GM18507 (cell line): ENCODE measurements around the gene FNDC3B.
A peak's percentile ranks its signal among the peaks of the same experiment; 100 is the strongest.

ENCODE experiments used
- DNase-seq: peaks from one replicate; pipeline ENCODE4 v3.0.0; 2011; ENCODE audit warnings: low read depth; ENCODE audit not compliant: insufficient read length; ENCODE audit errors: extremely low spot score
- FAIRE-seq: peaks from 2 replicates; lab custom pipeline; 2011; peaks lifted over from hg19 to GRCh38; lab: Jason Lieb, UNC

The FNDC3B gene

DNA sequence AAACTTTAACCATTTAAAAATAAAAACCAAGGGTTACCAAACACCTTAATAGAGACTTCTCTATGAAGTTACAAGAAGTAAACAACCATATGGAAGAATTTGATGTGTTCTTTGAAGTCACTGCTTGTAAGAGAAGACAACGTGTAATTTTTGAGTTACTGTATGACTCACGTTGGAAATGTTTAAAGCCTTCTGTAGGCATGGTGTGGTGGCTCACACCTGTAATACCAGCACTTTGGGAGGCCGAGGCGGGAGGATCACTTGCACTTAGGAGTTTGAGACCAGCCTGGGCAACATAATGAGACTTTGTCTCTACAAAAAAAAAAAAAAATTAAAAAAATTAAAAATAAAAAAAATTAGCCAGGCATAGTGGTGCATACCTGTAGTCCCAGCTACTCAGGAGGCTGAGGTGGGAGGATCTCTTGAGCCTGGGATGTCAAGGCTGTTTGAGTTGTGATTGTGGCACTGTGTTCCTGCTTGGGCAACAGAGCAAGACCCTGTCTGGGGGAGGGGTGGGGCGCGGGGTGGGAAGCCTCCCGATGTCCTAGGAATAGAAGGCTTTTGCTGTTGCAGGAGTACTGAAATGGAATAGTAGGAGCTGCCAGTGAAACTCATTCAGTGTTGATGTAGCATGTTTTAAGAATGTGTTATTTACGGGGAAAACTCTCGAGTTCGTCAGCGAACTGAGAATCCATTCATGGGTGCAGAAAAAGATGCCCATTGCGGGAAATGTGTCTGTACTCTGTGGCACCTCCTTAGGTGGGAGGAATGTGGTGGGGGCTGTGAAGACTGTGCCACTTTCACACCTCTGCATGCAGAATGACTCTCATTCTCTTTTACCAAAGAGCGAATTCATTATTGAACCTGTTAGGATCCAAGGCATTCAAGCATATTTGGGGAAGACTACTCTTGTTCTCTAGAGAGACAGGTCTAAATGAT is 134.2 kb downstream of the FNDC3B start:
- FAIRE-seq (no peak), DNase-seq (no peak)

DNA sequence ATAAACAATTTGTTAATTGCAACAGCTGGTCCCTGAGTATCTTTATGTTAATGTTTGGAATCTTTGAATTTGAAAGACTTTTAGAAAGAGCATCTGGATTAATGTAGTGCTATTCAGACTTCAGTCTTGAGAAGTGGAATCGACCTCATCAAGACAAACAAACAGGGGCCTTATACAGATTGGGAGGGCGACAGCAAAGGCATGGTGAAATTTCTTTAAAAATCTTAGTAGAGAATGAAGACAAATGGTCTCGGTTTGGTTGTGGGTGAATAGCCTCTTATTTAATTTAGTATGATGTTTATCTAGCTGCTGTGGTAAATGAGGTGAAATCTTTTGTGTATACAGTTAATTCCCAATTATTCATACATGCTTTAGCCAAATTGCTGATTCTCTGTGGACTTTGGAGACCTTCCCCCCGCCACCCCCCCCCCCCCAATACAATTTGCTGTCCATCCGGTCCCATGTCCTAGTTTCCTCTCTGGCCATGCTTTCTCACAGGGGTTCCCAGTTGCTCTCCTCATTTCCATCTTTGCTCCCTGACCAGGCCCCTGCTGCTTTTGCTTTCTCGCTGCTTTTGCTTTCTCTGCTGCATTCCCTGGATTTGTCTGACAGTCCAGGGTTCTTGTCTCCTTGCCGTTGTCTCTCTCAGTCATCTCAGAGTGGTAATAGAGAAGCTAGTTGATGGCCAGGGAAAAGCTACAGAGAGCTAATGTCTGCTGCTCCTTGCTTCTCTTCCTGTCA is 135.3 kb downstream of the FNDC3B start:
- FAIRE-seq (no peak), DNase-seq (no peak)

DNA sequence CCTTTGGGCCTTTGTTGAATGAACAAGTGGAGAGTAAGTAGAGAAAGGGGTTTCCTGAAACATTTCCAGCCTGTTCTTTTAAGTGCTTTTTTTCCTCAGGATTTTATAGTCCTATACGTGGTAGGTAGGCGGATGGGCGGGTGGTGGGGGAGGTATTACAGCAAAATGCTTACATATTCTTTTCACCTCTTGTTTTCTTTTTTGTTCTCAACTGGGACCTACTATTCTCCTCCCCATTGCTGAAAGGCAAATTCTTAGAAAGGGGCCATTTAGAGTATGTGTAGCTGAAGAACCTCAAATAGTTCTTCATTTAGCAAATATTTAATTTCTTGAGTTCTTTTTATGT is 135.8 kb downstream of the FNDC3B start:
- DNase-seq (no peak), FAIRE-seq (no peak)

GRCh38 chr3:172176061-172176770 is 136.8 kb downstream of the FNDC3B start:
- DNase-seq (no peak), FAIRE-seq (no peak)

- no peak for FAIRE-seq
- no peak for DNase-seq
These were observed 137.7 kb downstream of the FNDC3B start for GRCh38 chr3:172177046-172177445.

DNA sequence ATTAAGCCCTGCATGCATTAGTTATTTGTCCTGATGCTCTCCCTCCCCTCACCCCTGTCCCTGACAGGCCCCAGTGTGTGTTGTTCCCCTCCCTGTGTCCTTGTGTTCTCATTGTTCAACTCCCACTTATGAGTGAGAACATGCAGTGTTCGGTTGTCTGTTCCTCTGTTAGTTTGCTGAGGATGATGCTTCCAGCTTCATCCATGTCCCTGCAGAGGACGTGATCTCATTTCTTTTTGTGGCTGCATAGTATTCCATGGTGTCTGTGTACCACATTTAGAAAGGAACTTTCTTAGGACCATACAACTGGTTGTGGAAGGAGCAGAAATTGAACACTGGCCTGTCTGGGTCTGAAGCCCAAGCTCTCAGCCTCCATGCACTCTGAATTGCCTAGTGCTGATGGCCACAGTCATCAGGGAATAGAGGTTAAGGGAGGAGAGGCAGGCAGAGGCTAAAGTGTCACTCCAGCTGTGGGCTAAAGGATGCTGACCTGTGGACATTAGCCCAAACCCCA is 138.5 kb downstream of the FNDC3B start:
- DNase-seq = no peak
- no peak for FAIRE-seq

DNA sequence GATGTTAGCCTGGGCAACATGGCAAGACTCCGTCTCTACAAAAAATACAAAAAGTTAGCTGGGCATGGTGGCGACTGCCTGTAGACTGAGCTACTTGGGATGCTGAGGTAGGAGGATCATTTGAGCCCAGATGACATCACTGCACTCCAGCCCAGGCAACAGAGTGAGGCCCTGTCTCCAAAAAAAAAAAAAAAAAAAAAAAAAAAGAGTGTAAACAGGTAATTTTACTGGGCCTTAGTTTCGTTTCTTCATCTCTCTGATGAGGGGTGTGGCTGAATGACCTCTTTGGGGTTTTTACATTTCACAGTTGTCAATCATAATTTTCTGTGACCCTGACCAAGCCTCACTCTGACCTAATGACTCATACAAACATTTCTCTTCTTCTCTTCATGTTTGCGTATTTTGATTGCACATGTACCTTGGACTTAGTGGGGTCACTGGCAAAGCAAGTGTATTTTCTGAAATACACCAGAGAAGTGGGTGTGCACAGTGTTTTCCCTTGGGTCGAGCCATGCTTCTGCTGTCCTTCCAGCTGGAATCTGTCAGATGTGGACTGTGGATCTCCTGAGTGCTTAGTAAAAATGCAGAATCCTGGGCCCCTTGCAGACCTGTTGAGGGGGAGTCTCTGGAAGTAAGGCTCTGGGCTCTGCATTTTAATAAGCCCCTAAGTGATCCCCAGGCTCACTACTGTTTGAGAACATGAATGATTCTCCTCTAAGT is 140.5 kb downstream of the FNDC3B start:
- FAIRE-seq (peak; percentile 67), DNase-seq (peak; percentile 28)

DNA sequence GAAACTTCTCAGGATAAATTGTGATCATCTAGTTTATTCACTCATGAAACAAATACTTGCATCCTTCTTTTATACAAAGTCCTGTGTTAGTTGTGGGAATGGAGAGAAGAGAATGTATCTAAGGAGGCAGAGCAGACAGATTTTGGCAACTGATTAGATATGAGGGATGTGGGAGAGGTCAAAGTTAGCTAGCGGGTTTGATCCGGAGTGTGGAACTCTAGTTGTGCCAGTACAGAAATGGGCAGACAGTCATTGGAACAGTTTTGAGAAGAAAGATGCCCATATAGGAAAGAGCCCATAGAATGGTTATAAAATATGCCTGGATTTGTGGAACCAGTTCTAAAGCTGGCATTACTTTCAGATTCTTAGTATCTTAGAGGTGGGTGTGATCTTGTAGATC is 141.1 kb downstream of the FNDC3B start:
- DNase-seq = no peak
- no peak for FAIRE-seq

GRCh38 chr3:172181932-172182586 is 142.7 kb downstream of the FNDC3B start:
- FAIRE-seq (no peak), DNase-seq (no peak)

DNA sequence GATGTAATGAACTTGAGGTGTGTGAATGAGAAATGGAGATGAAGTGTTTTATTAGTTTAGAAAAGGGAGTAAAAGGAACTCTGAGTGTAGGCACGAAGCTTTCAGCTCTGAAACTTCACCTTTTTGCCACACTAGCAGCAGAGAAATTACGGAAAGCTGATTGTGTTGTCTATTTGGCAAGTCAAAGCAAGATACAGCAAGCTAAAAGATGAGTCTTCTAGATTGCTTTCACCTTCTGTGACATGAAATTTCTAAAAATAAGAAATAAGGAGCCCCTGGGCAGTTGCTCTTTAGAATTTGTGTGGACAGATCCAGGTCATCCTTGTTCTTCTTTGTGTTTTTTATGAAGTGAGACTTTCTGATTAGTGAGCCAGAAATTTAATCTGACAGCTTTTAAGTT is 143.4 kb downstream of the FNDC3B start:
- no peak for FAIRE-seq
- no peak for DNase-seq

DNA sequence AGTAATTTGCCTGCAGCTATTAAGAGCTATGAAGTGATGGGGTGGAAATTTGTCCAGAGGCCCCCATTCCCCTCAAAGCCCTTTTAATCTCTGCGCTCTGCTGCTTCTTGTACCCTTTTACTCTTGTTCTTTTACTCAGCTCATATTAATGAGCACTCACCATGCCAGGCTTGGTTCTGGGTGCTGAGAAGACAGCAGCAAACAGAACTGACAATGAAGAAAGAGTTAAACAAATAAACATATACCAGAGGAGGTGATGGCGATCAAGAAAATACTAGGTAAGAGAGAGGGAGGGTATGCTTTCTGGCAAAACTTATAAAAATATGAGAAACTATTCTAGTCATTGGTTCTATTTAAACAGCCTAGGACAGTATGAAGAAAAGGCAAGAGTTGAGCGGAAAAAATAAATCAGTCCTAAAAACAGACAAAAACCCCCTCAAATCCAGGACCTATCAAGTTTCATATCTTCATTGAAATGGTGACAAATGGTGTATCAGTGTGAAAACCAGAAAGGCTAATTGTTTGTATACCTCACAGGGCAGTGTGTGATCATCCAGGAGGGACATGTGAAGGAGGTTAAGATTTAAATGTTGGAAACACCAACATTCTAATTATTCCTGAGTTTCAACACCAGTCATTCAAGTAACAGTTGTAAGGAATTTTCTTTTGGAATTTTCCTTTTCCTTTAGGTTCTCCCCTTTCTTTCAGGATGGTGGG is 144.9 kb downstream of the FNDC3B start:
- DNase-seq (no peak), FAIRE-seq (no peak)

DNA sequence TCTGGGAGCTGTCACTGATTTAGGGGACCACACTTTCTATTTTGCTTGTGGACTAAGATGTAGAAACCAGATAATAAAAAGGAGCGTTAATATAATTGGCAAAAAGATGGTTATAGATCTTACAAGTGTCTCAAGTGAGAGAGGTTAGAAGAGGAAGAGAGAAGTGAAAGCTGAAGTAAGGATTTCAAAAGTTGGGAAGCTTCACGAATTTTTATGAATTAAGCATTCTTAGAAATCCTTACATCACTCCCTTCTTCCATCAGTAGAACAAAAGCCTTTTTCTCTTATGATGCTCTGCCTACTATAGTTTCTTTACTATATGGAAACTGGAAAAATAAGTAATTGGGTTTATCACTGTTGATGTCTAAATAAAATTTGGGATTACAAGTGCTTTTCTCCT is 146.5 kb downstream of the FNDC3B start:
- FAIRE-seq = no peak
- DNase-seq = no peak

- FAIRE-seq = no peak
- no peak for DNase-seq
These were observed 147.2 kb downstream of the FNDC3B start for GRCh38 chr3:172186607-172187006.

GRCh38 chr3:172187511-172187910 is 148.1 kb downstream of the FNDC3B start:
- no peak for DNase-seq
- no peak for FAIRE-seq

- DNase-seq (no peak), FAIRE-seq (no peak)
These were observed 149.1 kb downstream of the FNDC3B start for GRCh38 chr3:172188511-172188910.

DNA sequence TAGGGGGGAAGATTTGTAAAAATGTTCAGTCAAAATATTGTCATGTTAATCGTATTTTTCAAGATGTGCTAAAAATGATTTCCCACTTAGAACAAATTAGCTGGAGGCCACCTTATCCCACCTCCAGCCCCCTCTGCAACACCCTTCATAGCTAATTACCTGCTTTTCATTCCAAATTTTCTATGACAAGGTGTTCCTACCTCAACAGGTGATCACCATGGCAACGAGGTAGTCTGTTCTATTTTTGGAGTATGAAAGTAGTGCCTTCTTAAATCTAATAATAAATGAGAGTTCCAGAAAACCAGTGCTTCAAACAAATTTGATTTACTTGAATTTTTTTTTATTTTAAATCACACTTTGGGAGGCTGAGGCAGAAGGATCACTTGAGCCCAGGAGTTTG is 149.8 kb downstream of the FNDC3B start:
- FAIRE-seq (no peak), DNase-seq (no peak)

DNA sequence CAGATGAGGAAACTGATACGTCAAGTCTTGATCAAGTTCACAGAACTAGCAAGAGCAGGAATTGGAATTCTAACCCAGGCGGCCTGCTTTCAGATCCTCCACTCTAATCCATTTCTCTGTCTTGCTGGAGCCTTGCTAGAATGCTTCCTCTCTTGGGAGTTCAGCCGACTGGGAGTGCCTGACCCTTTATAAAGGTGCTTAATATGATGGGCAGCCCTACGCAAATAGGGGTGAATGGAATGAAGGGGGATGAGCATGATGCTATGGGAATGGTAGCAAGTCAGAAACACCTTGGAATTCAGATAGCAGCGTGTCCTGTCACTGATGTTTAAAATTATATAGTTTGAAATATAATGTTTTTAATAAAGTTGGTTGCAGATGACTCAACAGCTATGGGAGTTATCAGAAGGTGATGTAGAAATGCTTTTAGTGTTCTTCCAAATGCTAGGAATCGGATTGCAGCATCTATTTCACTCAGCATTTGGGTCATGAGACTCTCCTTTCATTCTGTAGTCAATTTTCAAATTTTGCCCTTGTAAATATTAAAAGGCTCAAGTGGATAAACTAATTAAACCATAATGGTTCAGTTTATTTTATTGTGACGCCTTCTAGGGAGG is 150.7 kb downstream of the FNDC3B start:
- DNase-seq (no peak), FAIRE-seq (no peak)

DNA sequence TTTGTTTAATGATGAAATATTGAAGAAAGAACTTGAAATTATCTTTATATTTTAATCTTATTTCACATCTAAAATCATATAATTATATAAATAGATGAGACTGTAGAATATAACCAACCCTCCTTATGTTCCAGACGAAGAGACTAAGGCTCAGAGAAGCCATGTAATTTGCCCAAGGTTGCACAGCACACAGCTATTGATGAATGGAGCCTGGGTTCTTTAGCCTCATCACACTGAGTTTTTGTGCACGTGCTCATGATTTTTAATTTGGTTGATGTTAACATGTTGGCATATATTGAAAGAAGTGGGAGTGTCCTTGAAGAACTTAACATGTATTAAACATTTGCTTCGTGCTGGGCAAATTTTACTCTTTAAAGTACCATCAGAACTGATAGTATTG is 151.6 kb downstream of the FNDC3B start:
- DNase-seq (no peak), FAIRE-seq (no peak)
